ENCODE data around the gene SCARB2. TPM values are rescaled to one million over a fixed set of nuclear protein-coding genes. Genes with fewer than 3 reads are reported as not detected.

Gene SCARB2
- total and polyA plus RNA-seq, 2 experiments from 2014 or later = 17.7 to 41.0 TPM

GRCh38 chr4:76256032-76256431, 42.4 kb upstream of the SCARB2 start:
- H3K27ac Mint-ChIP-seq = no peak overlapping the region
- Histone ChIP-seq H3K9me2 (ENCODE audit: insufficient read depth) (peaks cover 6% of the 10 kb centered on the region; the same call in 1 of the 2 replicates), H3K4me1 (ENCODE audit: insufficient read depth) (peaks cover 6% of the 10 kb centered on the region; the same call in 1 of the 2 replicates), H2AFZ (peak overlapping the region; percentile 32; the same call in 1 of the 2 replicates), H3K4me3 (no peak overlapping the region), H3F3A (replicated peaks; ENCODE audit: low read depth) (0 out of 2 replicates have a peak, but pooled peaks cover 3% of the 10 kb centered on the region), H4K20me1 (replicated peaks; ENCODE audit: insufficient read depth) (no peaks in the 10 kb centered on the region), H3K36me3 (ENCODE audit: insufficient read depth) (no peaks in the 10 kb centered on the region), H3K27ac (ENCODE audit: low read depth) (no peak overlapping the region), H3K27me3 (ENCODE audit: insufficient read depth) (peaks cover 23% of the 10 kb centered on the region), H3K4me2 (no peak overlapping the region), H3K79me2 (replicated peaks; ENCODE audit: insufficient read depth) (no peaks in the 10 kb centered on the region)
- H3K27me3 Mint-ChIP-seq (ENCODE audit: insufficient read depth, low read depth, poor library complexity) = peaks cover 20% of the 10 kb centered on the region
- no peaks in the 10 kb centered on the region; the same call in 2 of the 3 replicates for H3K9me3 Mint-ChIP-seq
- no peak for ATAC-seq
- TF ChIP-seq ZNF331 (CRISPR knock-in tag; IDR thresholded peaks at IDR 0.05; ENCODE audit: low read depth) (no peak), ZNF462 (CRISPR knock-in tag; IDR thresholded peaks at IDR 0.05) (no peak)
- peaks cover 4% of the 10 kb centered on the region for H3K4me1 Mint-ChIP-seq
- no peaks in the 10 kb centered on the region for H3K36me3 Mint-ChIP-seq (ENCODE audit: low read depth)
- H3K4me3 Mint-ChIP-seq = no peak overlapping the region
- DNase-seq (ENCODE audit: low spot score) = no peak

- Histone ChIP-seq H3K4me3 (no peak overlapping the region), H2AFZ (no peak overlapping the region), H3K4me1 (ENCODE audit: insufficient read depth) (peaks cover 16% of the 10 kb centered on the region), H3K27me3 (ENCODE audit: insufficient read depth) (peaks cover 35% of the 10 kb centered on the region), H3K4me2 (no peak overlapping the region), H3K79me2 (replicated peaks; ENCODE audit: insufficient read depth) (no peaks in the 10 kb centered on the region), H4K20me1 (replicated peaks; ENCODE audit: insufficient read depth) (no peaks in the 10 kb centered on the region), H3K36me3 (ENCODE audit: insufficient read depth) (no peaks in the 10 kb centered on the region), H3K27ac (ENCODE audit: low read depth) (no peak overlapping the region), H3F3A (replicated peaks; ENCODE audit: low read depth) (0 out of 2 replicates have a peak, but pooled peaks cover 3% of the 10 kb centered on the region), H3K9me2 (ENCODE audit: insufficient read depth) (peaks cover 6% of the 10 kb centered on the region; the same call in 1 of the 2 replicates)
- Mint-ChIP-seq H3K36me3 (ENCODE audit: low read depth) (no peaks in the 10 kb centered on the region), H3K27ac (no peak overlapping the region), H3K9me3 (no peaks in the 10 kb centered on the region; the same call in 2 of the 3 replicates), H3K27me3 (ENCODE audit: insufficient read depth, low read depth, poor library complexity) (peaks cover 26% of the 10 kb centered on the region), H3K4me1 (peaks cover 13% of the 10 kb centered on the region), H3K4me3 (no peak overlapping the region)
- DNase-seq (ENCODE audit: low spot score) (no peak), ATAC-seq (no peak)
- TF ChIP-seq NANOG (IDR thresholded peaks at IDR 0.05; ENCODE audit: borderline replicate concordance) (no peak), ZNF331 (CRISPR knock-in tag; IDR thresholded peaks at IDR 0.05; ENCODE audit: low read depth) (no peak), EZH2 (IDR thresholded peaks at IDR 0.05; ENCODE audit: low read depth, unreplicated experiment) (no peak), ZNF462 (CRISPR knock-in tag; IDR thresholded peaks at IDR 0.05) (no peak)
Measured at GRCh38 chr4:76253511-76253910, 39.9 kb upstream of the SCARB2 start.
